SK-N-SH treated with all-trans-retinoic acid at 6 μM for 48 hours (cell line): ENCODE results near the gene GALNTL6.

Experiments
- ATAC-seq: fragments of 200-7000 bp; cut with Tn5 transposase; 3 replicates; pipeline ENCODE4 v1.9.1; 2020; ENCODE audit warnings: mild to moderate bottlenecking, moderate library complexity
- ARNTL ChIP-seq: fragments of 450-650 bp; formaldehyde crosslinking; IDR thresholded peaks from 2 replicates; pipeline ENCODE4 v1.5.0; 2020; ENCODE audit warnings: low read depth, mild to moderate bottlenecking, moderate library complexity, borderline replicate concordance
- BACH2 ChIP-seq: fragments of 250-450 bp; sonication (Bioruptor Pico); IDR thresholded peaks from 2 replicates; pipeline ENCODE4 v1.9.0; 2021; ENCODE audit warnings: mild to moderate bottlenecking, borderline replicate concordance
- CREB5 ChIP-seq: fragments of 250-450 bp; sonication (Bioruptor Pico); IDR thresholded peaks from 2 replicates; pipeline ENCODE4 v1.5.1; 2020; ENCODE audit warnings: low read depth, mild to moderate bottlenecking, moderate library complexity
- CSRNP3 ChIP-seq: fragments of 250-450 bp; sonication (Bioruptor Pico); IDR thresholded peaks from 2 replicates; pipeline ENCODE4 v1.5.1; 2021; ENCODE audit warnings: mild to moderate bottlenecking, moderate library complexity
- GLIS3 ChIP-seq: fragments of 250-450 bp; sonication (Bioruptor Pico); IDR thresholded peaks from 2 replicates; pipeline ENCODE4 v1.5.0; 2020; ENCODE audit warnings: mild to moderate bottlenecking, moderate library complexity
- ISL1 ChIP-seq: fragments of 250-450 bp; sonication (Bioruptor Pico); IDR thresholded peaks from 2 replicates; pipeline ENCODE4 v2.1.2; 2022; ENCODE audit warnings: mild to moderate bottlenecking, moderate library complexity
- PATZ1 ChIP-seq: fragments of 250-450 bp; sonication (Bioruptor Pico); IDR thresholded peaks from 2 replicates; pipeline ENCODE4 v1.8.0; 2020; ENCODE audit warnings: mild to moderate bottlenecking, moderate library complexity, borderline replicate concordance
- POU6F1 ChIP-seq: fragments of 250-450 bp; sonication (Bioruptor Pico); IDR thresholded peaks from 2 replicates; pipeline ENCODE4 v1.8.0; 2021; ENCODE audit warnings: low read depth, mild to moderate bottlenecking, moderate library complexity, borderline replicate concordance
- PPARA ChIP-seq: fragments of 250-450 bp; sonication (Bioruptor Pico); IDR thresholded peaks from 2 replicates; pipeline ENCODE4 v1.5.0; 2020; ENCODE audit warnings: mild to moderate bottlenecking, borderline replicate concordance
- RARB ChIP-seq: fragments of 250-450 bp; sonication (Bioruptor Pico); IDR thresholded peaks from 2 replicates; pipeline ENCODE4 v1.8.0; 2021; ENCODE audit warnings: mild to moderate bottlenecking, moderate library complexity
- SNAI2 ChIP-seq: fragments of 250-450 bp; sonication (Bioruptor Pico); IDR thresholded peaks from 2 replicates; pipeline ENCODE4 v1.5.0; 2020; ENCODE audit warnings: mild to moderate bottlenecking, moderate library complexity
- TCF4 ChIP-seq: fragments of 250-450 bp; sonication (Bioruptor Pico); IDR thresholded peaks from 2 replicates; pipeline ENCODE4 v1.8.0; 2021; ENCODE audit warnings: mild to moderate bottlenecking, moderate library complexity, borderline replicate concordance
- TSHZ2 ChIP-seq: fragments of 250-450 bp; sonication (Bioruptor Pico); IDR thresholded peaks from 2 replicates; pipeline ENCODE4 v1.5.0; 2020; ENCODE audit warnings: mild to moderate bottlenecking, moderate library complexity
- ZC3H10 ChIP-seq: fragments of 250-450 bp; sonication (Bioruptor Pico); IDR thresholded peaks from 2 replicates; pipeline ENCODE4 v1.5.1; 2021; ENCODE audit warnings: mild to moderate bottlenecking, moderate library complexity
- ZFP3 ChIP-seq: fragments of 250-450 bp; sonication (Bioruptor Pico); IDR thresholded peaks from 2 replicates; pipeline ENCODE4 v1.5.0; 2020; ENCODE audit warnings: mild to moderate bottlenecking, moderate library complexity
- ZFP30 ChIP-seq: fragments of 450-650 bp; formaldehyde crosslinking; IDR thresholded peaks from 2 replicates; pipeline ENCODE4 v1.5.0; 2022; ENCODE audit warnings: mild to moderate bottlenecking, moderate library complexity
- ZNF565 ChIP-seq: fragments of 450-650 bp; formaldehyde crosslinking; conservative IDR thresholded peaks from 2 replicates; pipeline ENCODE4 v1.5.0; 2020; ENCODE audit warnings: low read depth, mild to moderate bottlenecking, moderate library complexity
- ZNF70 ChIP-seq: fragments of 450-650 bp; formaldehyde crosslinking; IDR thresholded peaks from 2 replicates; pipeline ENCODE4 v1.5.0; 2020; ENCODE audit warnings: mild to moderate bottlenecking, moderate library complexity
- ZNF8 ChIP-seq: fragments of 450-650 bp; formaldehyde crosslinking; IDR thresholded peaks from 2 replicates; pipeline ENCODE4 v1.5.0; 2020; ENCODE audit warnings: mild to moderate bottlenecking, moderate library complexity

Gene GALNTL6

GRCh38 chr4:172578712-172579111 lies 765.5 kb downstream of the GALNTL6 start:
- TF ChIP-seq PPARA (CRISPR knock-in tag) (no peak), PATZ1 (CRISPR knock-in tag) (no peak)
- ATAC-seq: no peak

GRCh38 chr4:172584816-172585215 lies 771.6 kb downstream of the GALNTL6 start:
- no peak for ATAC-seq
- TF ChIP-seq ZFP30 (CRISPR knock-in tag) (no peak), ZNF565 (CRISPR knock-in tag) (no peak)

- TF ChIP-seq RARB (CRISPR knock-in tag): no peak
- no peak for TF ChIP-seq SNAI2 (CRISPR knock-in tag)
- TF ChIP-seq ZC3H10 (CRISPR knock-in tag): no peak
- no peak for TF ChIP-seq PPARA (CRISPR knock-in tag)
- no peak for ATAC-seq
These were observed 783.0 kb downstream of the GALNTL6 start for GRCh38 chr4:172596206-172596605.

GRCh38 chr4:172599554-172599953 lies 786.4 kb downstream of the GALNTL6 start:
- no peak for ATAC-seq
- TF ChIP-seq CREB5 (no peak), ZNF565 (CRISPR knock-in tag) (no peak), GLIS3 (CRISPR knock-in tag) (no peak), POU6F1 (CRISPR knock-in tag) (no peak), ZNF8 (CRISPR knock-in tag) (no peak), TCF4 (no peak), CSRNP3 (no peak)

GRCh38 chr4:172601195-172601594 lies 788.0 kb downstream of the GALNTL6 start:
- TF ChIP-seq ARNTL (CRISPR knock-in tag) (no peak), BACH2 (CRISPR knock-in tag) (no peak), GLIS3 (CRISPR knock-in tag) (no peak)
- TF ChIP-seq, all 23 proteins: peak for 0
- ATAC-seq: no peak

GRCh38 chr4:172619218-172619617 lies 806.0 kb downstream of the GALNTL6 start:
- ATAC-seq: no peak
- TF ChIP-seq ZC3H10 (CRISPR knock-in tag) (no peak), ZFP3 (CRISPR knock-in tag) (no peak), PATZ1 (CRISPR knock-in tag) (no peak), ZFP30 (CRISPR knock-in tag) (no peak), RARB (CRISPR knock-in tag) (no peak), CREB5 (no peak), TSHZ2 (no peak), ISL1 (CRISPR knock-in tag) (no peak), CSRNP3 (no peak), ZNF8 (CRISPR knock-in tag) (no peak), ZNF70 (CRISPR knock-in tag) (no peak)
